GM21529 (cell line): Measurements from ENCODE around the gene AGBL1.
"Not testable (repeated sequence)": the region's sequence is repeated elsewhere in the genome, so short reads cannot be mapped to it uniquely, and the experiment has no call there.

Source experiments
- ATAC-seq: cut with Tn5 transposase; IDR thresholded peaks from one replicate; pipeline ENCODE4 v1.9.1; 2021; ENCODE audit not compliant: unreplicated experiment

AGBL1 gene

GRCh38 chr15:87033056-87033455 lies 953.4 kb downstream of the AGBL1 start:
- ATAC-seq: no peak

GRCh38 chr15:87034886-87035285 lies 955.2 kb downstream of the AGBL1 start:
- ATAC-seq: no peak

DNA sequence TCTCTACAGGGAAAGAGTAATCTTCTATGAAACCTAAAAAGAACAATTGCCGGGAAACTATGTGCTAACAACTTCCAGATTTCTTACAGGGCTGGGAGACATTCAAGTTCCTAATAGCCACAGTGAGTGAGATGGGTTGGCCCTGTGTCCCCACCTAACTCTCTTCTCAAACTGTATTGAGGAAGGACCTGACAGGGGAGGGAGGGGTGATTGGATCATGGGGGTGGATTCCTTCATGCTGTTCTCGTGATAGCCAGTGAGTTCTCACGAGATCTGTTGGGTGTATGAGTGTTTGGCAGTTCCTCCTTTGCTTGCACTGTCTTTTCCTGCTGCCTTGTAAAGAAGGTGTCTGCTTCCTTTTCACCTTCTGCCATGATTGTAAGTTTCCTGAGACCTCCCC lies 958.7 kb downstream of the AGBL1 start:
- ATAC-seq: no peak

DNA sequence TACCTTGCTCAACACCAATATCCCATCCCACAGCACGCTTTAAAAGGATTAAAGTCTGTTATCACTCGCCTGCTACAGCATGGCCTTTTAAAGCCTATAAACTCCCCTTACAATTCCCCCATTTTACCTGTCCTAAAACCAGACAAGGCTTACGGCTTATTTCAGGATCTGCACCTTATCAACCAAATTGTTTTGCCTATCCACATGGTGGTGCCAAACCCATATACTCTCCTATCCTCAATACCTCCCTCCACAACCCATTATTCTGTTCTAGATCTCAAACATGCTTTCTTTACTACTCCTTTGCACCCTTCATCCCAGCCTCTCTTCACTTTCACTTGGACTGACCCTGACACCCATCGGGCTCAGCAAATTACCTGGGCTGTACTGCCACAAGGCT lies 962.9 kb downstream of the AGBL1 start:
- ATAC-seq: not testable (repeated sequence)

DNA sequence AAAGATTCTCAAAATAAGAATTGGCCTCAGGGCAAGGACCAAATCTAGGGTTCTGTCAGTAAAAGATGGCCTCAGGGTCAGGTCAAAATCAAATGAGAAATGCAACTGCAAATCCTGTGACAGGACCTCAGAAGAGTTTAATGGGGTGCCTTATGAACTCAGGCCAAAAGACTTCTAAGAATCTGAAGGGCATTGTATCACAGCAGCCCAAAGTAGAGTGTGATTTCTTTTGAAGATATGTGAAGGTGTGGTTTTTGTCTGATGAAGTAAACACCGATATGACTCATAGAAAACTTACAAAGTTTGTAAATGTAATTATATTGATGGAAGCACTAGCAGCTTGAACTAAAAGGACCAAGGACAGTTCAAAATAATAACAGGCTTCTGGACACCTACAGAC lies 966.1 kb downstream of the AGBL1 start:
- no peak for ATAC-seq

- no peak for ATAC-seq
Observed at GRCh38 chr15:87047203-87047965, 967.7 kb downstream of the AGBL1 start.
